NT2/D1 (cell line): Measurements from ENCODE around the gene LIN52.

Source experiments
- SUZ12 ChIP-seq: IDR thresholded peaks from 2 replicates; pipeline ENCODE4 v1.6.1; 2011; ENCODE audit not compliant: insufficient read length, insufficient read depth; ENCODE audit errors: extremely low read depth
- YY1 ChIP-seq: IDR thresholded peaks from 2 replicates; pipeline ENCODE4 v1.6.1; 2011; ENCODE audit not compliant: insufficient read length, insufficient read depth
- ZNF274 ChIP-seq: IDR thresholded peaks from 2 replicates; pipeline ENCODE4 v1.6.1; 2011; ENCODE audit warnings: mild to moderate bottlenecking, low read depth, low read length

GRCh38 chr14:74048281-74048680 lies 36.5 kb upstream of the LIN52 start:
- TF ChIP-seq SUZ12, result no peak
- TF ChIP-seq YY1, result no peak
- no peak for TF ChIP-seq ZNF274
